ENCODE data around the gene ABCC3. TPM values are rescaled to one million over a fixed set of nuclear protein-coding genes. Genes with fewer than 3 reads are reported as not detected.
"Not testable (repeated sequence)": the region's sequence is repeated elsewhere in the genome, so short reads cannot be mapped to it uniquely, and the experiment has no call there.

The ABCC3 gene
- total RNA-seq, 1 experiment from 2014 or later, result 4.9 TPM

- DNase-seq (ENCODE audit: low read depth), result no peak
Measured at GRCh38 chr17:50697663-50698272, 63.1 kb downstream of the ABCC3 start.

GRCh38 chr17:50699410-50699809 lies 64.7 kb downstream of the ABCC3 start:
- peak; percentile 37 for DNase-seq (ENCODE audit: low read depth)

GRCh38 chr17:50703162-50703561 lies 68.5 kb downstream of the ABCC3 start:
- DNase-seq (ENCODE audit: low read depth), result no peak

- DNase-seq (ENCODE audit: low read depth), result peak; percentile 94
Measured at GRCh38 chr17:50707289-50708049, 72.8 kb downstream of the ABCC3 start, which contains the start of gene ANKRD40. TSS of gene ANKRD40 (minus strand) at chr17:50707914. CDS start at chr17:50707654, 260 bp downstream.

- DNase-seq (ENCODE audit: low read depth), result peak; percentile 43
Measured at GRCh38 chr17:50708050-50709000, 73.6 kb downstream of the ABCC3 start.

- DNase-seq (ENCODE audit: low read depth), result not testable (repeated sequence)
Measured at GRCh38 chr17:50709053-50709452, 74.4 kb downstream of the ABCC3 start.

GRCh38 chr17:50710025-50710424 lies 75.3 kb downstream of the ABCC3 start:
- DNase-seq (ENCODE audit: low read depth), result no peak

- DNase-seq (ENCODE audit: low read depth), result no peak
Measured at GRCh38 chr17:50710650-50711049, 76.0 kb downstream of the ABCC3 start.

GRCh38 chr17:50712641-50713040 lies 78.0 kb downstream of the ABCC3 start:
- DNase-seq (ENCODE audit: low read depth), result no peak

- DNase-seq (ENCODE audit: low read depth), result no peak
Measured at GRCh38 chr17:50715471-50715870, 80.8 kb downstream of the ABCC3 start.

GRCh38 chr17:50719144-50719923 lies 84.7 kb downstream of the ABCC3 start, which contains the start of gene LUC7L3:
TSS of gene LUC7L3 (plus strand) at chr17:50719603. CDS start at chr17:50719733, 130 bp downstream.
- peak; percentile 93 for DNase-seq (ENCODE audit: low read depth)

GRCh38 chr17:50719924-50720794 lies 85.5 kb downstream of the ABCC3 start:
- DNase-seq (ENCODE audit: low read depth), result no peak

- DNase-seq (ENCODE audit: low read depth), result no peak
Measured at GRCh38 chr17:50721194-50722010, 86.7 kb downstream of the ABCC3 start.

GRCh38 chr17:50722746-50723145 lies 88.1 kb downstream of the ABCC3 start:
- DNase-seq (ENCODE audit: low read depth), result no peak

GRCh38 chr17:50724622-50725021 lies 89.9 kb downstream of the ABCC3 start:
- DNase-seq (ENCODE audit: low read depth), result not testable (repeated sequence)

GRCh38 chr17:50725769-50726655 lies 91.3 kb downstream of the ABCC3 start:
- peak; percentile 55 for DNase-seq (ENCODE audit: low read depth)

GRCh38 chr17:50728112-50728429 lies 93.4 kb downstream of the ABCC3 start:
- no peak for DNase-seq (ENCODE audit: low read depth)
